CD8-positive, alpha-beta memory T cell (primary cell): ENCODE results near the gene ARHGAP32. TPM values are rescaled to one million over a fixed set of nuclear protein-coding genes. Genes with fewer than 3 reads are reported as not detected.

Source experiments
- CTCF ChIA-PET: fragments of 350-600 bp; sonication (Branson Sonifier 250); formaldehyde crosslinking; loops from one replicate; lab custom pipeline; 2021; ENCODE audit warnings: antibody characterized with exemption; lab: Charles Lee
- POLR2A ChIA-PET: fragments of 350-600 bp; sonication (Branson Sonifier 250); formaldehyde crosslinking; loops from one replicate; lab custom pipeline; 2021; ENCODE audit warnings: antibody characterized with exemption; lab: Charles Lee
- DNase-seq, 5 donors: peaks; one replicate each; pipeline versions ENCODE4 v3.0.0 to v3.0.0-alpha.2; 2020 to 2022; ENCODE audit warnings: mixed read lengths in 1 of 5
- H3K27ac ChIP-seq: one replicate; pipeline ENCODE4 v1.7.0; 2013; ENCODE audit warnings: low read depth, mild to moderate bottlenecking, low read length, moderate library complexity
- H3K27me3 ChIP-seq: 2 replicates; pipeline ENCODE4 v1.7.0; 2013; ENCODE audit warnings: low read length, mild to moderate bottlenecking; ENCODE audit not compliant: insufficient read depth, poor library complexity, severe bottlenecking
- H3K36me3 ChIP-seq: 2 replicates; pipeline ENCODE4 v1.7.0; 2013; ENCODE audit warnings: mild to moderate bottlenecking, low read length, moderate library complexity; ENCODE audit not compliant: insufficient read depth
- H3K4me1 ChIP-seq: 2 replicates; pipeline ENCODE4 v1.7.0; 2013; ENCODE audit warnings: mild to moderate bottlenecking, low read length, moderate library complexity; ENCODE audit not compliant: insufficient read depth
- H3K4me3 ChIP-seq: 2 replicates; pipeline ENCODE4 v1.7.0; 2013; ENCODE audit warnings: mild to moderate bottlenecking, low read length
- H3K9me3 ChIP-seq: 2 replicates; pipeline ENCODE4 v1.7.0; 2013; ENCODE audit warnings: mild to moderate bottlenecking, low read length
- H3K27ac Mint-ChIP-seq, 8 donors: one replicate each; pipeline ENCODE4 v1.8.0; 2020 to 2021; ENCODE audit warnings: mixed read lengths in 8 of 8, mild to moderate bottlenecking in 6 of 8, inconsistent platforms in 3 of 8, moderate library complexity in 3 of 8
- H3K27me3 Mint-ChIP-seq, 2 donors: one replicate each; pipeline ENCODE4 v1.8.0; 2020 to 2021; ENCODE audit warnings: mixed read lengths in 2 of 2, mild to moderate bottlenecking in 1 of 2, moderate library complexity in 1 of 2
- H3K36me3 Mint-ChIP-seq, 3 donors: one replicate each; pipeline ENCODE4 v1.8.0; 2020 to 2021; ENCODE audit warnings: mixed read lengths in 3 of 3, inconsistent platforms in 1 of 3, mild to moderate bottlenecking in 1 of 3
- H3K4me1 Mint-ChIP-seq, 3 donors: one replicate each; pipeline ENCODE4 v1.8.0; 2020 to 2021; ENCODE audit warnings: mixed read lengths in 3 of 3, inconsistent platforms in 1 of 3, mild to moderate bottlenecking in 1 of 3
- H3K4me3 Mint-ChIP-seq, 7 donors: one replicate each; pipeline ENCODE4 v1.8.0; 2020 to 2021; ENCODE audit warnings: mixed read lengths in 7 of 7, mild to moderate bottlenecking in 6 of 7, moderate library complexity in 4 of 7, inconsistent platforms in 2 of 7
- H3K9me3 Mint-ChIP-seq, 5 donors: one replicate each; pipeline ENCODE4 v1.8.0; 2020 to 2022; ENCODE audit warnings: mixed read lengths in 5 of 5, mild to moderate bottlenecking in 3 of 5, moderate library complexity in 2 of 5, inconsistent platforms in 1 of 5
- polyA plus RNA-seq: library from polyadenylated mRNA; unstranded; fragments of 300-500 nt; fragmentation: Illumina TruSeq; gene quantifications from one replicate; pipeline ENCODE4 v1.2.3, GENCODE V29; 2021
- total RNA-seq, 2 experiments: library from RNA; stranded (reverse); gene quantifications; one replicate each; pipeline ENCODE4 v1.2.3, GENCODE V29; 2021

The ARHGAP32 gene
- total and polyA plus RNA-seq, 3 experiments from 2014 or later = 0.48 to 3.1 (median 2.1) TPM

DNA sequence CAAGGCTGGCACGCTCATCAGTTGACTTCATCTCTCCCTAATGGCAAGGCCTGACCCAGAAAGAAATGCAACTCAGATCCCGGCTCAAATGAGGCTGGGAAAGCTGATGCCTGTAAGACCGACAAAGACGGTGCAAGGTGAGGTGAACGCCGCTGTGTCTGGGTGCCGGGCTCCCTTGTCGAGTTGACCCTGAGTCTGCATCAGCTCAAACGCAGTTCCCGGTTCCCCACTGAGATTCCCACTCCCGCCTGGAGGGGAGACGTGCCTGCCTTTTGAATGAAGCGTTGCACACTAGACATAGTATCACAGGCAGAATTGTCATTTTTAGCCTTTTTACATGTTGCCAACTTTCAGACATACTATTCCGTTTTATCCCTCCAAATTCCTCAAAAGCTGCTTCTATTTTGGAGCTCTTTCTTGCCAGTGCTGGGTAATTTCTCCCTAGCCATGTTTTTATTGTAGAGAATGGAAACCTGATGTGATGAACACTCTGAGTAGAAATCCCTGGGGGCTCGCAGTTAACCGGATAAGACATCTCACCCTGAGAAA, 248.6 kb downstream of the ARHGAP32 start:
- H3K9me3 ChIP-seq = no peaks in the 10 kb centered on the region
- H3K4me3 ChIP-seq = no peak overlapping the region
- ChIA-PET POLR2A (no interaction called here), CTCF (no interaction called here)
- no peaks in the 10 kb centered on the region for H3K9me3 Mint-ChIP-seq
- H3K27ac Mint-ChIP-seq = no peak overlapping the region
- no peak overlapping the region for H3K27ac ChIP-seq
- no peak for DNase-seq
- no peaks in the 10 kb centered on the region for H3K27me3 ChIP-seq
- no peak overlapping the region for H3K4me3 Mint-ChIP-seq
- no peaks in the 10 kb centered on the region for H3K36me3 ChIP-seq
- no peaks in the 10 kb centered on the region for H3K4me1 ChIP-seq
- no peaks in the 10 kb centered on the region for H3K4me1 Mint-ChIP-seq
- no peaks in the 10 kb centered on the region for H3K36me3 Mint-ChIP-seq
- peaks cover 5 to 35% of the 10 kb centered on the region in 2 donors for H3K27me3 Mint-ChIP-seq

DNA sequence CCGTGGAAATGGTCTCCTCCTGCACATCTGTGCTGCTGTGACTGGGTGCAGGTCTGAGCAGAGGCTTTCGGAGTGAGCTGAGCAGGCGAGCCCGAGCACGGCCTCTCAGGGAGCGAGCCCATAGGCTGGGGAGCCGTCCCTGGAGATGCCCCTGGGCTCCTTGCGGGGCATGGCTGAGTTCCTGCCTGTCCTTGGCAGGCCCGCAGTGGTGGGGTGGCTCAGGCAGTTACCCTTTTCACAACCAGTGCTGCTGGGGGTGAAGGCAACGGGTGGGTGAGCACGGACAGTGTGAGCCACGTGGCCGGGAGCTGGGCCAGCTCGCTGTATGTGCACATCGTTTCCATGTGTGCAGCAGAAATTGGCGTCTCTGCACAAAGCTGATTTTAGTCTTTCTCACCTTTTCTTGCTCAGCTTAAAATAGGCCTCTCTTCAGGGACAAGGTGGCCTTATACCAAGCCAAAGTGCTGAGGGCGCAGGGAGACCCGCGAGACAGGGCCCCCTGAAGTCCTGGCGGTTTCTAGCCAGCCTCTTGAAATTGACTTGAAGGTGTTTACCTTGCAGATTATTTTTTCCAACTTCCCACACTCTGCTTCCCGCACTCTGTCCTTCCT, 249.2 kb downstream of the ARHGAP32 start, which contains the start of gene TP53AIP1:
TSS of gene TP53AIP1 (minus strand) at position 55 of the 611 bp plus-strand sequence. CDS start 5,053 bp downstream, outside the sequence.
- Histone ChIP-seq H3K9me3 (no peaks in the 10 kb centered on the region), H3K36me3 (no peaks in the 10 kb centered on the region), H3K27me3 (no peaks in the 10 kb centered on the region), H3K27ac (no peak within 1 kb of the TSS), H3K4me3 (no peak within 1 kb of the TSS), H3K4me1 (no peaks in the 10 kb centered on the region)
- no peak for DNase-seq
- CTCF ChIA-PET = no interaction called here
- peaks cover 5 to 31% of the 10 kb centered on the region in 2 donors for H3K27me3 Mint-ChIP-seq
- H3K4me3 Mint-ChIP-seq = no peak within 1 kb of the TSS
- POLR2A ChIA-PET = no interaction called here
- no peaks in the 10 kb centered on the region for H3K36me3 Mint-ChIP-seq
- H3K9me3 Mint-ChIP-seq = no peaks in the 10 kb centered on the region
- no peaks in the 10 kb centered on the region for H3K4me1 Mint-ChIP-seq
- H3K27ac Mint-ChIP-seq = no peak within 1 kb of the TSS

DNA sequence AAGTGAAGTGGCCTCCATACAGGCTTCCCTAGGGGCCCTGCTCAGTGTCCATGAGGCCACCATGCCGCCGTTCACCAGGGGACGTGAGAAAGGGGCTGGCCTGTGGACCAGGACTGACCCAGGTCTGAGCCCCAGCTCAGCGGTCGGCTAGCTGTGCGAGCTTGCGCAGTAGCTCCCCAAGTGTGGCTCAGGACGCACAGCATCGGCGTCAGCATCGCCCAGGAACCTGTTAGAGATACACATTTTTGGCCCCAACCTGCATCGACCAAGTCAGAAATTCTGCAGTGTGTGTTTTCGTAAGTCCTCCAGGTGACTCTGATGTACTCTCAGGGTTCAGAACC, 249.9 kb downstream of the ARHGAP32 start:
- Histone ChIP-seq H3K9me3 (no peaks in the 10 kb centered on the region), H3K36me3 (no peaks in the 10 kb centered on the region), H3K4me3 (no peak overlapping the region), H3K27me3 (no peaks in the 10 kb centered on the region), H3K4me1 (no peaks in the 10 kb centered on the region), H3K27ac (no peak overlapping the region)
- DNase-seq = no peak
- H3K9me3 Mint-ChIP-seq = no peaks in the 10 kb centered on the region
- H3K27ac Mint-ChIP-seq = no peak overlapping the region
- no peak overlapping the region for H3K4me3 Mint-ChIP-seq
- ChIA-PET POLR2A (no interaction called here), CTCF (interaction anchor here (1.2 kb wide), 1 partner anchor 17 kb away, joined by 4 read pairs; no protein-coding TSS in a partner anchor)
- H3K36me3 Mint-ChIP-seq = no peaks in the 10 kb centered on the region
- H3K4me1 Mint-ChIP-seq = no peaks in the 10 kb centered on the region
- peaks cover 5 to 31% of the 10 kb centered on the region in 2 donors for H3K27me3 Mint-ChIP-seq

GRCh38 chr11:128941573-128942271, 250.4 kb downstream of the ARHGAP32 start:
- Mint-ChIP-seq H3K4me3 (no peak overlapping the region), H3K4me1 (no peaks in the 10 kb centered on the region), H3K27ac (no peak overlapping the region), H3K36me3 (no peaks in the 10 kb centered on the region), H3K27me3 (peaks cover 5 to 31% of the 10 kb centered on the region in 2 donors), H3K9me3 (no peaks in the 10 kb centered on the region)
- no peak for DNase-seq
- no peaks in the 10 kb centered on the region for H3K4me1 ChIP-seq
- no peak overlapping the region for H3K4me3 ChIP-seq
- no peak overlapping the region for H3K27ac ChIP-seq
- ChIA-PET CTCF (interaction anchor here (1.2 kb wide), 1 partner anchor 17 kb away, joined by 4 read pairs; no protein-coding TSS in a partner anchor), POLR2A (no interaction called here)
- no peaks in the 10 kb centered on the region for H3K9me3 ChIP-seq
- no peaks in the 10 kb centered on the region for H3K27me3 ChIP-seq
- no peaks in the 10 kb centered on the region for H3K36me3 ChIP-seq

DNA sequence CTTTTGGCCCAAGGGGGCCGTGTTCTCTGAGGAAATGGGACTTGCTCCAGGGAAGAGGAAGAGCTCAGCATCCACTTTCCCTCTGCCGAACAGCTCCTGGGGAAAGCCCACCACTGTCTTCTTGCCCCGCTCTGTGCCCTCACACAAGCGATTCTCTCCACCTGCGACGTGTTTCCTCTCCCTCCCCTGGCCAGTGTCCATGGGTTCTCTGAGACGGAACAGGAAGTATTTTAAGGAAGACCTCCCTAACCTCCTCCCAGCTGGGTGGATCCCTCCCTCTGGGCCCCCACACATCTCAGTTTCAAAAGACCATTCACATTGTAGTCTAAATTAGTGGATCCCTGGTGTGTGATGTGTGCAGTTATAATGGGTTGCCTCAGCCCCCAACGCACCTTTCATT, 251.0 kb downstream of the ARHGAP32 start:
- no peaks in the 10 kb centered on the region for H3K36me3 ChIP-seq
- CTCF ChIA-PET = interaction anchor here (1.2 kb wide), 1 partner anchor 18 kb away, joined by 4 read pairs; no protein-coding TSS in a partner anchor
- H3K4me3 ChIP-seq = no peak overlapping the region
- no peaks in the 10 kb centered on the region for H3K27me3 ChIP-seq
- Mint-ChIP-seq H3K4me1 (no peaks in the 10 kb centered on the region), H3K27ac (no peak overlapping the region), H3K4me3 (no peak overlapping the region), H3K27me3 (peaks cover 5 to 31% of the 10 kb centered on the region in 2 donors), H3K36me3 (no peaks in the 10 kb centered on the region), H3K9me3 (no peaks in the 10 kb centered on the region)
- H3K9me3 ChIP-seq = no peaks in the 10 kb centered on the region
- H3K4me1 ChIP-seq = no peaks in the 10 kb centered on the region
- POLR2A ChIA-PET = no interaction called here
- no peak for DNase-seq
- H3K27ac ChIP-seq = no peak overlapping the region

- no peaks in the 10 kb centered on the region for H3K9me3 Mint-ChIP-seq
- H3K4me1 Mint-ChIP-seq = no peaks in the 10 kb centered on the region
Observed at GRCh38 chr11:128940603-128941002, 251.5 kb downstream of the ARHGAP32 start.

GRCh38 chr11:128940156-128940555, 252.0 kb downstream of the ARHGAP32 start:
- H3K27me3 Mint-ChIP-seq = peaks cover 5 to 26% of the 10 kb centered on the region in 2 donors
- Histone ChIP-seq H3K4me3 (no peak overlapping the region), H3K27me3 (no peaks in the 10 kb centered on the region), H3K9me3 (no peaks in the 10 kb centered on the region), H3K4me1 (no peaks in the 10 kb centered on the region), H3K36me3 (no peaks in the 10 kb centered on the region), H3K27ac (no peak overlapping the region)
- no peaks in the 10 kb centered on the region for H3K4me1 Mint-ChIP-seq
- no peak overlapping the region for H3K4me3 Mint-ChIP-seq
- CTCF ChIA-PET = no interaction called here
- POLR2A ChIA-PET = no interaction called here
- H3K9me3 Mint-ChIP-seq = no peaks in the 10 kb centered on the region
- no peak for DNase-seq
- no peak overlapping the region for H3K27ac Mint-ChIP-seq
- no peaks in the 10 kb centered on the region for H3K36me3 Mint-ChIP-seq

More at GRCh38 chr11:128940603-128941002, 251.5 kb downstream of the ARHGAP32 start:
- no peaks in the 10 kb centered on the region for H3K36me3 Mint-ChIP-seq
- peaks cover 5 to 29% of the 10 kb centered on the region in 2 donors for H3K27me3 Mint-ChIP-seq
- CTCF ChIA-PET = no interaction called here
- H3K27me3 ChIP-seq = no peaks in the 10 kb centered on the region
- H3K27ac Mint-ChIP-seq = no peak overlapping the region
- no peak for DNase-seq
- H3K36me3 ChIP-seq = no peaks in the 10 kb centered on the region
- H3K4me3 Mint-ChIP-seq = no peak overlapping the region
- no peak overlapping the region for H3K4me3 ChIP-seq
- no peaks in the 10 kb centered on the region for H3K9me3 ChIP-seq
- POLR2A ChIA-PET = no interaction called here
- H3K4me1 ChIP-seq = no peaks in the 10 kb centered on the region
- H3K27ac ChIP-seq = no peak overlapping the region

- H3K36me3 ChIP-seq = no peaks in the 10 kb centered on the region
- no peak overlapping the region for H3K4me3 ChIP-seq
- Mint-ChIP-seq H3K36me3 (no peaks in the 10 kb centered on the region), H3K27me3 (peaks cover 5 to 21% of the 10 kb centered on the region in 2 donors), H3K4me3 (no peak overlapping the region), H3K27ac (no peak overlapping the region), H3K4me1 (no peaks in the 10 kb centered on the region), H3K9me3 (no peaks in the 10 kb centered on the region)
- no peaks in the 10 kb centered on the region for H3K9me3 ChIP-seq
- no peaks in the 10 kb centered on the region for H3K27me3 ChIP-seq
- H3K27ac ChIP-seq = no peak overlapping the region
- no peaks in the 10 kb centered on the region for H3K4me1 ChIP-seq
- DNase-seq = no peak
- CTCF ChIA-PET = no interaction called here
- POLR2A ChIA-PET = no interaction called here
Observed at GRCh38 chr11:128939591-128939990, 252.5 kb downstream of the ARHGAP32 start.
